Progenitor cell of endocrine pancreas (in vitro differentiated cells): ENCODE measurements around the gene RETREG3. TPM values are rescaled to one million over a fixed set of nuclear protein-coding genes. Genes with fewer than 3 reads are reported as not detected.

Experiments used
- DNase-seq: peaks from one replicate; pipeline ENCODE4 v3.0.0; 2021; ENCODE audit warnings: low spot score; ENCODE audit not compliant: unreplicated experiment
- H3K27ac Mint-ChIP-seq: 2 replicates; pipeline ENCODE4 v1.8.0; 2021; ENCODE audit warnings: mild to moderate bottlenecking, moderate library complexity, mixed read lengths
- H3K27me3 Mint-ChIP-seq: 2 replicates; pipeline ENCODE4 v1.8.0; 2021; ENCODE audit warnings: mixed read lengths
- H3K36me3 Mint-ChIP-seq: 2 replicates; pipeline ENCODE4 v1.8.0; 2022; ENCODE audit warnings: mixed read lengths; ENCODE audit not compliant: insufficient read depth
- H3K4me1 Mint-ChIP-seq: 2 replicates; pipeline ENCODE4 v1.8.0; 2021; ENCODE audit warnings: low read depth, mixed read lengths
- H3K4me3 Mint-ChIP-seq: 2 replicates; pipeline ENCODE4 v1.8.0; 2021; ENCODE audit warnings: low read depth, mild to moderate bottlenecking, moderate library complexity, mixed read lengths
- H3K9me3 Mint-ChIP-seq: 2 replicates; pipeline ENCODE4 v1.8.0; 2021; ENCODE audit warnings: low read depth, mixed read lengths
- CTCF ChIP-seq: fragments of 200-600 bp; sonication (generic); IDR thresholded peaks from one replicate; pipeline ENCODE4 v1.5.0; 2021; ENCODE audit warnings: antibody characterized with exemption, mild to moderate bottlenecking; ENCODE audit not compliant: unreplicated experiment
- long read RNA-seq: library from polyadenylated mRNA; unstranded; transcript quantifications from one replicate; pipeline ENCODE4 v2.0.0, GENCODE V29; 2020
- total RNA-seq: library from RNA; stranded (reverse); gene quantifications from 2 replicates; pipeline ENCODE4 v1.2.1, GENCODE V29; 2021

Gene RETREG3
- total RNA-seq = 66.2 and 80.5 TPM in 2 replicates
- long read RNA-seq, transcript RETREG3-205 (8 exons, 1,632 nt) = minor isoform, 9 of 206 reads
- long read RNA-seq, transcript RETREG3-201 (9 exons, 3,759 nt) = major isoform, 162 of 206 reads
- long read RNA-seq, partial matches to known transcripts = 7 of 206 reads
- long read RNA-seq, other reads (novel, unspliced or antisense) = 28 of 206 reads

GRCh38 chr17:42609182-42609813 lies at the start of gene RETREG3, which contains the start of gene TUBG1:
TSS of gene RETREG3 (minus strand) at chr17:42609374. CDS start at chr17:42609324, 50 bp downstream.
TSS of gene TUBG1 (plus strand) at chr17:42609683. CDS start at chr17:42609738, 55 bp downstream.
- peak; percentile 99 for DNase-seq
- Mint-ChIP-seq H3K36me3 (peaks cover 11% of the 10 kb centered on the region), H3K27ac (peak within 1 kb of the TSS; percentile 97), H3K9me3 (no peaks in the 10 kb centered on the region), H3K4me3 (peak within 1 kb of the TSS; percentile 97), H3K27me3 (no peaks in the 10 kb centered on the region), H3K4me1 (peaks cover 22% of the 10 kb centered on the region)
- peak; percentile 42 for TF ChIP-seq CTCF

GRCh38 chr17:42657824-42658588 lies 48.8 kb upstream of the RETREG3 start:
- Mint-ChIP-seq H3K27me3 (peaks cover 21% of the 10 kb centered on the region), H3K36me3 (peaks cover 5% of the 10 kb centered on the region), H3K4me3 (peak overlapping the region; percentile 87), H3K27ac (no peak overlapping the region), H3K4me1 (peaks cover 10% of the 10 kb centered on the region), H3K9me3 (peaks cover 4% of the 10 kb centered on the region)
- DNase-seq = no peak
- TF ChIP-seq CTCF = no peak

- Mint-ChIP-seq H3K9me3 (peaks cover 4% of the 10 kb centered on the region), H3K4me1 (peaks cover 10% of the 10 kb centered on the region), H3K27ac (no peak overlapping the region), H3K27me3 (peaks cover 21% of the 10 kb centered on the region), H3K36me3 (peaks cover 2% of the 10 kb centered on the region), H3K4me3 (no peak overlapping the region)
- TF ChIP-seq CTCF = no peak
- DNase-seq = no peak
Measured at GRCh38 chr17:42655528-42655927, 46.4 kb upstream of the RETREG3 start.

- H3K27ac Mint-ChIP-seq = no peak overlapping the region
- no peaks in the 10 kb centered on the region for H3K36me3 Mint-ChIP-seq
- H3K27me3 Mint-ChIP-seq = peaks cover 21% of the 10 kb centered on the region
- H3K4me1 Mint-ChIP-seq = peaks cover 6% of the 10 kb centered on the region
- DNase-seq = no peak
- H3K9me3 Mint-ChIP-seq = peaks cover 4% of the 10 kb centered on the region
- TF ChIP-seq CTCF = no peak
- H3K4me3 Mint-ChIP-seq = peak overlapping the region; percentile 69
Measured at GRCh38 chr17:42653179-42654124, 44.3 kb upstream of the RETREG3 start.
